Kidney epithelial cell (primary cell): ENCODE measurements around the gene TINAG. TPM values are rescaled to one million over a fixed set of nuclear protein-coding genes. Genes with fewer than 3 reads are reported as not detected.
"Not testable (repeated sequence)": the region's sequence is repeated elsewhere in the genome, so short reads cannot be mapped to it uniquely, and the experiment has no call there.

Experiments used
- DNase-seq: peaks from one replicate; pipeline ENCODE4 v3.0.0-alpha.2; 2010; ENCODE audit warnings: low read depth
- H3K27me3 ChIP-seq: 2 replicates; pipeline ENCODE4 v1.6.0; 2011; ENCODE audit warnings: low read length; ENCODE audit not compliant: control insufficient read depth, insufficient read depth
- H3K36me3 ChIP-seq: 2 replicates; pipeline ENCODE4 v1.5.1; 2011; ENCODE audit warnings: low read length; ENCODE audit not compliant: control insufficient read depth, insufficient read depth
- H3K4me3 ChIP-seq: 2 replicates; pipeline ENCODE4 v1.5.1; 2011; ENCODE audit warnings: low read depth, mild to moderate bottlenecking, control low read depth, low read length
- total RNA-seq: library from RNA; depleted of rRNA; stranded (reverse); fragments of >200 nt; gene quantifications from 2 replicates; pipeline ENCODE4 v1.2.3, GENCODE V29; 2015
- TF ChIP-seq, protein P1 (sequence below): IDR thresholded peaks from 2 replicates; pipeline ENCODE4 v1.5.1; 2011; ENCODE audit warnings: mild to moderate bottlenecking, moderate library complexity, low read length, control low read depth, inconsistent platforms; ENCODE audit not compliant: insufficient read depth, poor library complexity, severe bottlenecking

TINAG gene
- total RNA-seq, 1 donor from 2014 or later = 1.3 TPM

- DNase-seq = no peak
- Histone ChIP-seq H3K36me3 (no peaks in the 10 kb centered on the region), H3K27me3 (no peaks in the 10 kb centered on the region), H3K4me3 (peak overlapping the region; percentile 32)
- TF ChIP-seq, protein P1, sequence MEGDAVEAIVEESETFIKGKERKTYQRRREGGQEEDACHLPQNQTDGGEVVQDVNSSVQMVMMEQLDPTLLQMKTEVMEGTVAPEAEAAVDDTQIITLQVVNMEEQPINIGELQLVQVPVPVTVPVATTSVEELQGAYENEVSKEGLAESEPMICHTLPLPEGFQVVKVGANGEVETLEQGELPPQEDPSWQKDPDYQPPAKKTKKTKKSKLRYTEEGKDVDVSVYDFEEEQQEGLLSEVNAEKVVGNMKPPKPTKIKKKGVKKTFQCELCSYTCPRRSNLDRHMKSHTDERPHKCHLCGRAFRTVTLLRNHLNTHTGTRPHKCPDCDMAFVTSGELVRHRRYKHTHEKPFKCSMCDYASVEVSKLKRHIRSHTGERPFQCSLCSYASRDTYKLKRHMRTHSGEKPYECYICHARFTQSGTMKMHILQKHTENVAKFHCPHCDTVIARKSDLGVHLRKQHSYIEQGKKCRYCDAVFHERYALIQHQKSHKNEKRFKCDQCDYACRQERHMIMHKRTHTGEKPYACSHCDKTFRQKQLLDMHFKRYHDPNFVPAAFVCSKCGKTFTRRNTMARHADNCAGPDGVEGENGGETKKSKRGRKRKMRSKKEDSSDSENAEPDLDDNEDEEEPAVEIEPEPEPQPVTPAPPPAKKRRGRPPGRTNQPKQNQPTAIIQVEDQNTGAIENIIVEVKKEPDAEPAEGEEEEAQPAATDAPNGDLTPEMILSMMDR = no peak
Observed at GRCh38 chr6:54310377-54311152, 2.3 kb downstream of the TINAG start.

DNA sequence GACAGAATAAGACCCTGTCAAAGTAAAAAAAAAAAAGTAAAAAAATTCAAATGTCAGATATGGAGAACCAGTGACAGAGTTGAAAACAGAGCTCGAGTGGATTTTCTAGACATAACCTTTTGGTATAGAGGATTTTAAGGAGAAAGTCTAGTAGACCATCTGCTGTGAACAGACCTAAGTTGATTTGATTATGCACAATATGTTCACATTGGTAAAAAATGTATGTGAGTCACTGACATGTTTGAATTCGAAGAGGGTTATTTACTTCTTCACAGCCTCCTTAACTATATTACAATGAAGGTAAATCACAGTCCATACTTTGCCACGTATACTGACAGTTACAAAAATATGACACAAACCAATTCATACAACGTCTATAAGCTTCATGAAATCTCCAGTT, 7.4 kb downstream of the TINAG start:
- Histone ChIP-seq H3K4me3 (no peak overlapping the region), H3K27me3 (no peaks in the 10 kb centered on the region), H3K36me3 (no peaks in the 10 kb centered on the region)
- no peak for DNase-seq
- TF ChIP-seq, protein P1 = no peak

- Histone ChIP-seq H3K27me3 (no peaks in the 10 kb centered on the region), H3K36me3 (no peaks in the 10 kb centered on the region), H3K4me3 (no peak overlapping the region)
- TF ChIP-seq, protein P1 = no peak
- no peak for DNase-seq
Observed at GRCh38 chr6:54320871-54321270, 12.6 kb downstream of the TINAG start.

DNA sequence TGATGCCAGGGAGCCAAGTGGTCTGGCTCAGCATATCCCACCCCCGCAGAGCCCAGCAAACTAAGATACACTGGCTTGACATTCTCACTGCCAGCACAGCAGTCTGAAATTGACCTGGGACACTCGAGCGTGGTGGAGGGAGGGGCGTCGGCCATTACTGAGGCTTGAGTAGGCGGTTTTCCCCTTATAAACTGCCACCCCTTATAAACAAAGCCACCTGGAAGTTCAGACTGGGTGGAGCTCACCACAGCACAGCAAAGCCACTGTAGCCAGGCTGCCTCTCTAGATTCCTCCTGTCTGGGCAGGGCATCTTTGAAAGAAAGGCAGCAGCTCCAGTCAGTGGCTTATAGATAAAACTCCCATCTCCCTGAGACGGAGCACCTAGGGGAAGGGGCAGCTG, 19.4 kb downstream of the TINAG start:
- no peaks in the 10 kb centered on the region for H3K36me3 ChIP-seq
- H3K4me3 ChIP-seq = no peak overlapping the region
- H3K27me3 ChIP-seq = no peaks in the 10 kb centered on the region
- TF ChIP-seq, protein P1 = no peak
- DNase-seq = no peak

GRCh38 chr6:54331571-54331970, 23.3 kb downstream of the TINAG start:
- DNase-seq, H3K4me3 ChIP-seq, H3K27me3 ChIP-seq, H3K36me3 ChIP-seq: not testable (repeated sequence)

DNA sequence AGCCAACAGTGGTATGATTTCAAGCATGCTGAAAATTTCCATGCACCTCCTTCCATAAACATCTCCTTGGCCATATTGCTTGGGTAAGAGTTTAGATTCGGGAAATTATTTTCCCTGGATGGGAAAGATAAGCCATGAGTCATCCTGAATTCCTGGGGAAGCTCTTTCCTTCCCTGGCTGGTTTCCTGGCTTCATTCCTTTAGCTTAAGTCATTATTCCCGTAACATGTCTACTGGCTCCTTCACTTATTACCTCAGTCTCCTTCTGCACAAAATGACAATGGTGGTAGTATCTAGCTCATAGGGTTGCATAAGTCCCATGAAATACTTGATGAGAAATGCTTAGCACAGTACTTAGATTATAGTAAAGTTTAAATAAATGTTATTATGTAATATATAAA, 27.6 kb downstream of the TINAG start:
- DNase-seq = peak; percentile 91
- Histone ChIP-seq H3K36me3 (no peaks in the 10 kb centered on the region), H3K27me3 (no peaks in the 10 kb centered on the region), H3K4me3 (no peak overlapping the region)
- TF ChIP-seq, protein P1 = no peak
